ENCODE data around the gene GSTO2.

Gene GSTO2

DNA sequence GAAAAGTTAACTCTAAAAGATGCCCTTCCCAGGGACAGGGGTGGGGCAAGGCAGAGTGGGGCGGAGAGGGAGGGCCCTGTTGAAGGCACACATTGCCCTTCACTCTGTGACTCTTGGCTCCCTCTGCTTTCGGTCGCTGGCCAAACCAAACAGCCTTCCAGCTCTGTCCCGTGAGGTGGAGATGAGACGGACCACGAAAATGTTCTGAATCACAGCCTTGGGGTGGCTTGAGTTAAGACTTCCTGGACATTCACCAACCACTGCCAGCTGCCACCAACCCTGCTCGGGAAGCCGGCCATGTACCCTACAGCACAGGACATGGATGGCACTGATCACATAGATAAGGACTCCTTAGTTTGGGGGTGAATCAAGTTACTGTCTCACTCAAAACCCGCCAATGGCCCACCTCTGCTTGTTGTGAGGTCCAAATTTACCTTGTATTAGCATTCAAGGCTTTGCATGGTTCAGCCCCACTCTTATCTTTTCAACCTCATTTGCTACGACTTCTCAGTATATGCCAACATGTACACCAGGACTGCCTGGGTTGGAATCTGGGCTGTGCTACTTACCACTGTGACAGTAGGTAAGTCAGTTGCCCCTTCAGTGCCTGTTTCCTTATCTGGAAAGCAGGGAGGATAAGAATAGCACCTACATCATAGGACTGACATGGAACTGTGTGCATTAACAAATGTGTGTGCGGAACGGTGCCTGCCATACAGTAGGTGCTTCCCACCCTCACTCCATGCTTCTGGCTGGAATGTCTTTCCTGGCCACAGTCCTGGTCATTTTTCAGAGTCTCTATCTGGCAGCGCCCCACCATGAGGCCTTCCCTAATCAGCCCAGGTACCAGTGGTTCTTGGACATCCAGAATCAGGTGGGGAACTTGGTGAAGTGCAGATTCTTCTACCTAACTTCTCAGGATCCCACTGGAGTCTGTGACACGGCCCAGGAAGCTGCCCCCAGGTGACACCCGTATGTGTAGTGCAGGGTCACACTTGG, 41.3 kb downstream of the GSTO2 start:
- no peak for DNase-seq

DNA sequence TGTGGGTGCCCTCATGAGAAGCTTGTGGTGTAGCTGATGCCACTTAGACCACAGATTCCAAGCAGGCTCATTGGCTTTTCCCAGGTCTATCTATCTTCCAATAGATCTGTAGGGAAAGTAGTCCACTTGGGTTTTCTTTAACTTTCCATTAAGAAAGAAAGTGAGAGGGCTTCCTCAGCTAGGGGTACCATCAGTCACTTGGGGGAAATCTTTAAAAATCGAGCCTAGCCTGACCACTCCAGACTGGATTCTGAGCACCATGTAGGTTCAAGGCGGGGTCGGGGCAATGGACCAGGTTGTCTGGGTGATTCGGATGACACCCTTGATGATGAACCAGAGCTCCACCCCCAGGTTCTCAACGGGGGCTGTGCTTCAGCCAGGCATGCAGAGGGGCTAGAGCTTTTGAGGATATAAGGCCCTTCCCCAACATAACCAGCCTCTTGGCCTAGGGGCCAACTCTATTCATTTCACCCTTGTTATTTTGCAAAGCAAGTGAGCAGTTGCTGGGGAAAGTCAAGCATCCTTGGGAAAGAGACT, 42.3 kb downstream of the GSTO2 start:
- no peak for DNase-seq

GRCh38 chr10:104314591-104315485, 45.9 kb downstream of the GSTO2 start:
- DNase-seq = no peak

DNA sequence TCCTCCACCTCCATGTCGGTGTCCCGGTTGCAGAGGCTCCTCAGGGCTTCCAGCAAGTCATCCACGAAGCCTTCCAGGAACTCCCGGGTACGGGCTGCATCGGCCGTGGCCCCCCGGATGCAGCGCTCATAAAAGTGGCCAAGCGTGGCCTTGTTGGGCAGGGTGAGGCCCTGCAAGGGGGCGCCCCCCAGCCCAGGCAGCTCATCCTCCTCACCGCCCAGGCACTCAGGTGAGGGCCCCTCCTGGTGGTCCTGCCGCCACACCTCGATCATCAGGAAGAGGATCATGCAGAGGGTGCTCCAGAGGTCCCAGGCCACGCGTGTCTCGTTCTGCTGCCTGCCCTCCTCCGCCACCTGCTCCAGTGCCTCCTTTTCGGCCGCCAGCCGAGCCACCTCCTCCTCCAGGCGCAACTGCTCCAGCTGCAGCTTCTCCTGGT, 46.5 kb downstream of the GSTO2 start:
- DNase-seq = no peak

- no peak for DNase-seq
Measured at GRCh38 chr10:104316321-104317099, 47.5 kb downstream of the GSTO2 start.

DNA sequence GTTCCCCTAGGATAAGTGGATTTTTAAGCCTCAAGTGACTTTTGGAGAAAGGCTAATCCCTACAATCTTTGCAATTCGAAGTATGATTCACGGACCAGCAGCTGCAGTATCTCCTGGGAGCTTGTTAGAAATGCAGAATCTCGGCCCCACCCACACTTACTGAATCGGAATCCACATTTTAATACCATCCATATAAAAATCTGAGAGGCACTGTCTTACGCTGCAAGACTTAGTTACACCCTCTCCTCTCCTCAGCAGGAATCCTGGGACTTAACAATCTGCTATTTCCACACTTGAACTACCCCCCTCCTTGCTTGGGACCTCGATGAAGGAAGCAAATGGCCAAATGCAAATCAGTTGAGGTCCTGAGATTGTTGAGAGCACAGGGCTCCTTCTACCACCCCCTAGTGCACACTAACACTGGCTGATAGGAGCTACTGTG, 48.3 kb downstream of the GSTO2 start:
- no peak for DNase-seq

GRCh38 chr10:104317726-104318299, 48.8 kb downstream of the GSTO2 start:
- no peak for DNase-seq

DNA sequence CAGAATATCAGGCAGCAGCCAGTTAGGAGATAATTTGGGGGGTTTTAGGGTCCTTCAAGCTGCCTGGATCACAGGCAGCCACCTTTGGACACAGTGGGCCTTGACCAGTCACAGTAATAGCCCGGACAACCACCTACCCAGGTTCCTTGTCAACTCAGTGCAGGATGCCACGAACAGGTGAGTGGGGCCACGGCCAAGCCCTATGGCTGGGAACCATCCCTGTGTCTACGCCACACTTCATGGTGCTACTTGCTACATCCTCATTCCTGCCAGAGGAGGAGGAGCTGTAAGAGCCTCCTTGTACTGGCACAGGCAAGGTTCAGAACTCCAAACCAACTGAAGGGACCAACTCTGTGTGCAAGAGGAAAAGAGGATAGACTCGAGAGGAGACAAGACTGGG, 49.3 kb downstream of the GSTO2 start:
- DNase-seq = no peak

- no peak for DNase-seq
Measured at GRCh38 chr10:104318810-104319741, 50.1 kb downstream of the GSTO2 start.

GRCh38 chr10:104321226-104321625, 52.2 kb downstream of the GSTO2 start:
- no peak for DNase-seq

GRCh38 chr10:104321725-104322415, 52.9 kb downstream of the GSTO2 start:
- no peak for DNase-seq

DNA sequence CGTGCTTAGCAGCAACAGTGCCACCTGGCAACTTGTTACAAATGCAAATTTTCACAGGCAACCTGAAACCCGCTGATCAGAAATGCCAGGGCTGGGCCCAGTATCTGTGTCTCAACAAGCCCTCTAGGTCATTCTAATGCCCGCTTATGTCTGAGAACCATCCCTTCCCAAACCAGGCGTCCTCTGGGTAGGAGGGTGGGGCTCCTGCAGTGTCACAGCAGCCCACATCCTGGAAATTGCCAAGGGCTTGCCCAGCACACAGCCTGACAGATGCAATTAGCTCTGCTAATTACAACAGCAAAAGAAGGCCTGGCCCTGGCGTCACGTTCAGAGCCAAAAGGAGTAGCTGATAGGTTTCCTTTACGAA, 53.4 kb downstream of the GSTO2 start:
- DNase-seq = no peak

- DNase-seq = no peak
Measured at GRCh38 chr10:104323085-104323484, 54.1 kb downstream of the GSTO2 start.

GRCh38 chr10:104323760-104324201, 54.8 kb downstream of the GSTO2 start:
- no peak for DNase-seq

DNA sequence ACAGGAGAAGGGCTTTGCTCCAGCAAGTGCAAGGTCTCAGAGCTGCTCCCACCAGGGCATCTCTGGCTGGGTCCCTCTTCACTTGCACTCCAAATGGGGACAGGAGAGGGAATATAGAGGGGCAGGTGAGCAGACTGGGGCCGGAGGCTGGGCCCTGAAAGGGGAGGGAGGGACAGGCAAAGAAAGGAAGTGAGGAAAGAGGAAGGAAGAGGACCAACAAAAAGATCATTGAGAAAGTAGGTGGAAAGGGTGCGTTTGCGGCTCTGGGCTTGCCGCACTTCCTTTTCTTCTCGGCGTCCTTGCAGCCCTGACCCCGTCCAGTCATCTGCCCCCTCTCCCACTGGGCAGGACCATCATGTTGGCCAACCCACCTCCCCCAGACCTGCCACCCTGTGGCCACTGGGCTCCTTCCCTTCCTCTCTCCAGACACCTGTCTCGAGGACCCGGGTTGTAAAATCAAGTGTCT, 55.3 kb downstream of the GSTO2 start:
- DNase-seq = no peak

- no peak for DNase-seq
Measured at GRCh38 chr10:104324931-104325330, 55.9 kb downstream of the GSTO2 start.

DNA sequence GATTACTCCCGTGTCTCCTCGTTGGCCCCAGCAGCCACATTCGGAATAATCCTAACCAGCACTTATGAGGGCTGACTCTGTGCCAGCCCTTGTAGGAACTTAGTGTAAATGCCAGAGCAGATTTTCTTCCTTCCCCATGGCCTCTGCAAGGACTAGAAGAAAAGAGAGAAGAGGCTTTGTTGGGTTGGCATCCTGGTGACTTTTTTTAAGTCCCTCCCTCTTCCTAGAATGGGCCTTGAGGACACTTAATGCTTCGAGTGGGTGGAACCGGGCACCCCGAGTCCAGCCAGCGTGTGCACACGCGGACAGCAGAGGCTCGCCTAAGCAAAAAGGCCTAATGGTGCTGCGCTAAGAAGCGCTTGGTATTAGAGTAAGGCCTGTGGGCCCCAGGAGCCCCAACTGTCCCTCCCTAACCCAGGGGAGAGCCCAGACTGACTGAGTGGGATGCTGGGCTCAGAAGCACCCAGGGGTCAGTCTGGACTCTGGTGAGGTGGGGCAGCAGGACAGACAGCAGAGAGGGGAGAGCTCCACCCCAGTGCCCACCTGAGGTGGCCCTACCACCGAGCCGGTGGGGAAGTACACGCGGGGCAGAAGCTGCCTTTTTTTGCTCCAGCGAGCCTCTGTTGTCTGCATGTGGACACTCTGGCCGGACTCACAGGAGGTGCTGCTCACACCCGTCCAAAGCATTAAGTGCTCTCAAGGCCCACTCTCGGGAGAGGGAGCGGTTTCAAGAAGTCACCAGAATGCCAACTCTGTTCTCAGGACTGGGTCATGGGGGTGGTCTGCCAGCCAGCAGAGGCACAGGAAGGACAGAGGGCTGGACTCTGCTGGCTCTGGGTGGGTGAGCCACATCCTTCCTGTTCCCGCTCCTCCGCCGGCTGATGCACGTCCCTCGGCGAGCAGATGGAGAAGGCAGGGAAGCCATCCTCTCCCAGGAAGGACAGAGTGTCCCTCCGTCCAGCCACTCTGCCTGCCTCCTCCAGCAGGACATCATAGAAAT, 56.8 kb downstream of the GSTO2 start:
- no peak for DNase-seq

DNA sequence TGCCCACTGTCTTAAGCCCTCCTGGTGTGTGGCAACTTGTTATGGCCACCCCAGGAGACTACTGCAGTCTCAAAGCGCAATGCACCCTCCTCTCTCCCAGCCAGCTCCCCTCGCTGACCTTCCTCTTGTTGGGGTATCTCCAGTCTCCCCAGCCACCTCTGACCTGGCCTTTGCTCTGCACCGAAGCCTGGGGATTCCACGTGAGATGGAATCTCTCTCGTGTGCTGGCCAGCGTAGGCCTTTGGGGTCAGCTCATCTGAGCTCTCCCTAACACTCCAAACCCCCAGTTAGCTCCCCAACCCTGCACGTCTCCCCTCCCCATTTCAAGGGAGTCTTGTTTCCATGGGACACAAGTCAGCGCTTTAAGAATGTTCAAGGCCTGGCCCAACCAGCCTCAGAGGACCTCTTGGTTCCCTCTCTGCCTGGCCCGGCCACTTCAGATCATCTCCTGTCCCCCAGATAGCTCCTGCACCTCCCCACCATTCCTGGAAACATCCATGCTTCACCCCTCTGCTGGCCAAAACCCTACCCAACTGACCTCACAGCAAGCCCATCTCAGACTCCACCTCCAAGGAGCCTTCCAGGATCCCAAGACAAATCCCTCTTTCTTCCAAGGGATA, 58.1 kb downstream of the GSTO2 start:
- DNase-seq = no peak
